Karpas-422 (cell line): ENCODE measurements around the gene TSEN2. TPM values are rescaled to one million over a fixed set of nuclear protein-coding genes. Genes with fewer than 3 reads are reported as not detected.

Experiments used
- DNase-seq: peaks from one replicate; pipeline ENCODE4 v3.0.0-alpha.2; 2015
- H2AFZ ChIP-seq: fragments of 200-600 bp; sonication (generic); 2 replicates; pipeline ENCODE4 v1.6.1; 2014; ENCODE audit warnings: antibody characterized with exemption, low read length, mixed read lengths
- H3K27ac ChIP-seq: fragments of 200-600 bp; sonication (generic); 2 replicates; pipeline ENCODE4 v1.5.1; 2014; ENCODE audit warnings: mild to moderate bottlenecking, low read length, moderate library complexity
- H3K27me3 ChIP-seq: fragments of 200-600 bp; sonication (generic); 2 replicates; pipeline ENCODE4 v1.6.1; 2014; ENCODE audit warnings: low read length, mixed read lengths
- H3K36me3 ChIP-seq: fragments of 200-600 bp; sonication (generic); 2 replicates; pipeline ENCODE4 v1.6.1; 2014; ENCODE audit warnings: low read length, mixed read lengths; ENCODE audit not compliant: insufficient read depth
- H3K4me1 ChIP-seq: fragments of 200-600 bp; sonication (generic); 2 replicates; pipeline ENCODE4 v1.6.1; 2014; ENCODE audit warnings: mild to moderate bottlenecking, low read length, mixed read lengths
- H3K4me2 ChIP-seq: fragments of 200-600 bp; sonication (generic); 2 replicates; pipeline ENCODE4 v1.6.1; 2014; ENCODE audit warnings: low read length, low read depth, mild to moderate bottlenecking; ENCODE audit not compliant: poor library complexity, severe bottlenecking
- H3K4me3 ChIP-seq: fragments of 200-600 bp; sonication (generic); 2 replicates; pipeline ENCODE4 v1.5.1; 2014; ENCODE audit warnings: mild to moderate bottlenecking, antibody characterized with exemption, low read length, mixed read lengths
- H3K79me2 ChIP-seq: fragments of 200-600 bp; sonication (generic); 2 replicates; pipeline ENCODE4 v1.6.1; 2014; ENCODE audit warnings: mild to moderate bottlenecking, low read length, mixed read lengths
- H3K9ac ChIP-seq: fragments of 200-600 bp; sonication (generic); 2 replicates; pipeline ENCODE4 v1.6.0; 2014; ENCODE audit warnings: low read length
- H3K9me2 ChIP-seq: fragments of 200-600 bp; sonication (generic), shearing (Covaris generic); replicated peaks from 2 replicates; pipeline ENCODE4 v1.6.0; 2014; ENCODE audit warnings: mild to moderate bottlenecking, low read length, moderate library complexity; ENCODE audit not compliant: insufficient read depth
- H3K9me3 ChIP-seq: fragments of 300-700, 200-600 bp; sonication (generic); 2 replicates; pipeline ENCODE4 v1.6.1; 2014; ENCODE audit warnings: low read length, mixed read lengths
- H4K20me1 ChIP-seq: fragments of 200-600 bp; sonication (generic); 2 replicates; pipeline ENCODE4 v1.6.1; 2014; ENCODE audit warnings: mild to moderate bottlenecking, antibody characterized with exemption, low read length, low read depth; ENCODE audit not compliant: insufficient read depth
- total RNA-seq: library from RNA; depleted of rRNA; stranded (reverse); fragments of >200 nt; shearing (Covaris generic); gene quantifications from 2 replicates; pipeline ENCODE4 v1.2.3, GENCODE V29; 2014; ENCODE audit warnings: low replicate concordance

Gene TSEN2
- total RNA-seq, 1 experiment from 2014 or later = 19.3 TPM

DNA sequence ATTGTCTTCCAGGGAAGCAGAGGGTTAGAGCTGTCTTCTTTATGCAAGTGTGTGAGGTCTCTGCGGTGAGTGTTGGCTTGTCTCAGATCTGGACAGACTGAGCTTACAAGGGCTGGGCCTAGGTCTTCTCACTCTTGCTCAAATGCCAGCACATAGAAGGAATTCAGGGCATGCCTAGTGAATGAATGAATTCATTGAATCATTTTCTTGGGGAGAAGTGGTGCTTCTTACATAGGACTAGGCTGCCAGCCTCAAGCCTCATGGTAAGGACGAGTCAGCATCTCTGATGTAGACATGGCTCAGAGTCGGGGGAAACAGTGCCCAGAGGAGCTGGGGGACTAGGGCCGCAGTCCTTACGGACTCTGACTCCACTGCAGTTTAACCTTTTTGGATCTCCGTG is 89.9 kb downstream of the TSEN2 start:
- Histone ChIP-seq H3K9me3 (no peaks in the 10 kb centered on the region), H3K4me2 (no peak overlapping the region), H3K27me3 (no peaks in the 10 kb centered on the region), H2AFZ (no peak overlapping the region), H3K9me2 (no peaks in the 10 kb centered on the region), H3K9ac (no peak overlapping the region), H4K20me1 (no peaks in the 10 kb centered on the region), H3K79me2 (0 out of 2 replicates have a peak, but pooled peaks cover 2% of the 10 kb centered on the region), H3K4me1 (no peaks in the 10 kb centered on the region), H3K27ac (no peak overlapping the region), H3K4me3 (no peak overlapping the region), H3K36me3 (peaks cover 22% of the 10 kb centered on the region)
- DNase-seq = no peak

- Histone ChIP-seq H3K27ac (no peak overlapping the region), H3K36me3 (peaks cover 26% of the 10 kb centered on the region), H4K20me1 (no peaks in the 10 kb centered on the region), H3K9ac (no peak overlapping the region), H2AFZ (no peak overlapping the region), H3K9me3 (no peaks in the 10 kb centered on the region), H3K27me3 (no peaks in the 10 kb centered on the region), H3K4me3 (no peak overlapping the region), H3K9me2 (no peaks in the 10 kb centered on the region), H3K4me1 (no peaks in the 10 kb centered on the region), H3K4me2 (no peak overlapping the region), H3K79me2 (no peaks in the 10 kb centered on the region)
- no peak for DNase-seq
Measured at GRCh38 chr3:12574661-12575060, 90.4 kb downstream of the TSEN2 start.

DNA sequence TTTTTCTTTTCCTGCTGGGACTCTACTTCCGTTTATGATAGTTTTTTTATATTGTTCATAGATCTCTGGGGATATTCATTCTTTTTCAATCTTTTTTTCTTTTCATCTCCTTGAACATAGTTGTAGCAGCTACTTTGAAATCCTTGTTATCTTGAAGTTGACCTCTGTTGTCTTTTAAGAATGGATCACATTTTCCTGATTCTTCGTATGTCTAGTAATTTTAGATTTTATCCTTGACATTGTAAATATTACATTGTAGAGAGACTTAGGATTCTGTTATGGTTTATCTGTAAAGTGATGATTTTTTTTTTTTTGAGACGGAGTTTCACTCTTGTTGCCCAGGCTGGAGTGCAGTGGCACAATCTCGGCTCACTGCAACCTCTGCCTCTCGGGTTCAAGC is 93.1 kb downstream of the TSEN2 start:
- H3K36me3 ChIP-seq = peaks cover 27% of the 10 kb centered on the region
- H3K9me2 ChIP-seq = no peaks in the 10 kb centered on the region
- DNase-seq = no peak
- no peaks in the 10 kb centered on the region for H3K9me3 ChIP-seq
- no peak overlapping the region for H3K4me3 ChIP-seq
- no peaks in the 10 kb centered on the region for H3K4me1 ChIP-seq
- H4K20me1 ChIP-seq = no peaks in the 10 kb centered on the region
- H3K4me2 ChIP-seq = no peak overlapping the region
- no peak overlapping the region for H3K27ac ChIP-seq
- H3K9ac ChIP-seq = no peak overlapping the region
- H3K27me3 ChIP-seq = no peaks in the 10 kb centered on the region
- H2AFZ ChIP-seq = no peak overlapping the region
- H3K79me2 ChIP-seq = peaks cover 3% of the 10 kb centered on the region; the same call in 1 of the 2 replicates

- no peaks in the 10 kb centered on the region for H3K27me3 ChIP-seq
- peaks cover 3% of the 10 kb centered on the region; the same call in 1 of the 2 replicates for H3K79me2 ChIP-seq
- no peaks in the 10 kb centered on the region for H4K20me1 ChIP-seq
- no peak overlapping the region for H3K9ac ChIP-seq
- H2AFZ ChIP-seq = no peak overlapping the region
- peaks cover 35% of the 10 kb centered on the region for H3K36me3 ChIP-seq
- H3K4me3 ChIP-seq = no peak overlapping the region
- H3K9me3 ChIP-seq = no peaks in the 10 kb centered on the region
- H3K9me2 ChIP-seq = no peaks in the 10 kb centered on the region
- H3K4me1 ChIP-seq = no peaks in the 10 kb centered on the region
- peak; percentile 53 for DNase-seq
- no peak overlapping the region for H3K4me2 ChIP-seq
- no peak overlapping the region for H3K27ac ChIP-seq
Measured at GRCh38 chr3:12578742-12579141, 94.5 kb downstream of the TSEN2 start.

- Histone ChIP-seq H3K9me3 (no peaks in the 10 kb centered on the region), H4K20me1 (no peaks in the 10 kb centered on the region), H3K4me2 (no peak overlapping the region), H3K4me1 (no peaks in the 10 kb centered on the region), H3K27me3 (no peaks in the 10 kb centered on the region), H2AFZ (no peak overlapping the region), H3K9me2 (no peaks in the 10 kb centered on the region), H3K4me3 (no peak overlapping the region), H3K27ac (no peak overlapping the region), H3K36me3 (peaks cover 42% of the 10 kb centered on the region), H3K79me2 (peaks cover 3% of the 10 kb centered on the region; the same call in 1 of the 2 replicates), H3K9ac (no peak overlapping the region)
- no peak for DNase-seq
Measured at GRCh38 chr3:12579456-12579855, 95.2 kb downstream of the TSEN2 start.

DNA sequence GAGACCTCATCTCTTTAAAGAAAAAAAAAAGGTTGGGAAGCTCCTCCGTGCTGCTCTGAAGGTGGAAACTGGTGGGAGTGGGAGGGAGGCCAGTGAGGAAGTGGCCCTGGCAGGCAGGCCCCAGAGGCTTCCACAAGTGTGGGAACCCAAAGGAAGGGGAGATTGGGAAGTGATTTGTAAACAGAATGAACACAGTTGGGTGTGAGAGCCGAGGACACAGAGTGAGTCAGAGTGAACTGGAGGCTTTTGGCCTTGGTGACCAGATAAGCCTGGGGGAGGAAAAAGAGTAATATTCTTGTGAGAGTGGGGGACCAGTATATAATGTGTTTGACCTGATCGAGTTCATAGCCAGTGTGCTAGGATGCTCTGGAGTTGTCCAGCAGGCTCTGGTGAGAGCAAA is 95.6 kb downstream of the TSEN2 start:
- H3K4me1 ChIP-seq = no peaks in the 10 kb centered on the region
- no peak overlapping the region for H2AFZ ChIP-seq
- no peaks in the 10 kb centered on the region for H3K9me3 ChIP-seq
- no peaks in the 10 kb centered on the region for H3K9me2 ChIP-seq
- no peak overlapping the region for H3K4me2 ChIP-seq
- peaks cover 3% of the 10 kb centered on the region; the same call in 1 of the 2 replicates for H3K79me2 ChIP-seq
- H3K27ac ChIP-seq = no peak overlapping the region
- no peak overlapping the region for H3K9ac ChIP-seq
- H3K27me3 ChIP-seq = no peaks in the 10 kb centered on the region
- no peak for DNase-seq
- H3K36me3 ChIP-seq = peaks cover 47% of the 10 kb centered on the region
- no peak overlapping the region for H3K4me3 ChIP-seq
- H4K20me1 ChIP-seq = no peaks in the 10 kb centered on the region

GRCh38 chr3:12582730-12583129 is 98.5 kb downstream of the TSEN2 start:
- H3K9me3 ChIP-seq = no peaks in the 10 kb centered on the region

More at GRCh38 chr3:12582730-12583129, 98.5 kb downstream of the TSEN2 start:
- no peak overlapping the region for H3K4me3 ChIP-seq
- no peak for DNase-seq
- H2AFZ ChIP-seq = no peak overlapping the region
- H3K9me2 ChIP-seq = no peaks in the 10 kb centered on the region
- H3K27ac ChIP-seq = no peak overlapping the region
- H3K9ac ChIP-seq = no peak overlapping the region
- H3K4me1 ChIP-seq = peaks cover 10% of the 10 kb centered on the region
- H3K4me2 ChIP-seq = no peak overlapping the region
- no peaks in the 10 kb centered on the region for H4K20me1 ChIP-seq
- H3K27me3 ChIP-seq = no peaks in the 10 kb centered on the region
- peaks cover 66% of the 10 kb centered on the region for H3K36me3 ChIP-seq
- peaks cover 12% of the 10 kb centered on the region for H3K79me2 ChIP-seq
